GM18519 (cell line): ENCODE results near the gene HOXA5.

ENCODE experiments used
- ATAC-seq: cut with Tn5 transposase; IDR thresholded peaks from one replicate; pipeline ENCODE4 v1.9.1; 2021; ENCODE audit warnings: mild to moderate bottlenecking, moderate library complexity; ENCODE audit not compliant: unreplicated experiment, low FRiP score

Gene HOXA5

DNA sequence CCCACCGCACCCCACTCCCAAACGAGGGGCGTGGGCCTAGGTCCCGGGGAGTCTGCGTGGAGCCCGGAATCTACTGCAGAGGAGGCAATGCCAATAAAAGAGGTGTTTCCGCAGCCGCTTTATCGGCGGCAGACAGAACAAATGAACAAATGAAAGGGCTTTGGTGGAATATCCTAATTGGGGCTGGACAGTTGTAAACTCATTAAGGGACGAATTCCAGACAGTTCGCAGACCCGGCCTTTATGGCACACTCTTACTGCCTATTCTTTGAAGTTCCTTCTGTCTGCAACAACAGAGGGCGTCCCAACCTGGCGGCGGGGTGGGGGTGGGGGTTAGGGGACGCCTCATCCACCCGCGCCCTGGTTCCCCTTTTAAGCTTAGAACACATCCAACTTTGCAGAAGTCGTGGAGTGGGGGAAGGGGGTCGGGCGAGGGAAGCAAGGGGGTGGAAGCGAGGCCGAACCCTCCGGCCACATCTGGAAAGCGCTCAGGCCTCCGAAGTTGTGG, 17.8 kb upstream of the HOXA5 start:
- no peak for ATAC-seq

GRCh38 chr7:27160546-27161213, 17.2 kb upstream of the HOXA5 start:
- peak; percentile 39 for ATAC-seq

DNA sequence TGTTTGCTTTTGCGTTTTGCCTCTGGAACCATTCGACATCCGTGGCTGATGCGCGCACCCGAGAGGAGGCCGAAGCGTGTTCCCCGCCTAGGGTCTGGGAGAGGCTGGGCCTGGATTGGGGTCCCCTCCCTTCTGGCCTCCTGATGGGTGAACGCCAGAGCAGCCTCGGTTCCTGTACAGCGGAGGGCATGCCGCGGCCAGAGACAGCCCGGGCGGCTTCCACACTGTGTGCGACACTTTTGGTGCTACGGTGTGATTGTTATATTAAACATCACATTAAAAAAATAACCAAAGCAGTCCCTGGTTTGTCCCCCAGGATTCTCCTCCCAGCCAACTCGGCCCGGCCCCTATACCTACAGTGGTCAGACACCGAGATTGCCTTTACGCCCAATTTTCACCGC, 16.7 kb upstream of the HOXA5 start:
- ATAC-seq = no peak

- no peak for ATAC-seq
These were observed 16.0 kb upstream of the HOXA5 start for GRCh38 chr7:27159266-27160144.

- no peak for ATAC-seq
These were observed 15.2 kb upstream of the HOXA5 start for GRCh38 chr7:27158436-27159265.

- ATAC-seq = no peak
These were observed 14.4 kb upstream of the HOXA5 start for GRCh38 chr7:27157702-27158431.

- no peak for ATAC-seq
These were observed 13.6 kb upstream of the HOXA5 start for GRCh38 chr7:27156916-27157701.

DNA sequence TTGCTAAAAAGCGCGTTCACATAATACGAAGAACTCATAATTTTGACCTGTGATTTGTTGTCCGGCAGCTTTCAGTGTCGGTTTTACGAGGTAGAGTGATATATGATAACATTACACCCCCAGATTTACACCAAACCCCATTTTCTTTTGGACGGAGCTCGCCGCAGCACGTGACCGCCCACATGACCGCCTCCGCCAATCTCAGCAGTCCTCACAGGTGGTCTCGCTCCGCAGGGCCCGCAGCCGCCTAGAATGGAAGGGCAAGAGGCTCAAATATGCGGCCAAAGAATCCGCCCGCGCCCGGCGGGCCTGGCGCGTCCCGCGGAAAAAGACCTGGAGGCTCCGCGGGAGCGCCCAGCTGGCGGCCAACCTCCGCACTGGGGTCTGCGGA, 13.0 kb upstream of the HOXA5 start, which contains the start of gene HOXA7:
Gene HOXA7 (minus strand): TSS at position 168 of the 391 bp plus-strand sequence. CDS start 130 bp downstream, at position 38.
- no peak for ATAC-seq

DNA sequence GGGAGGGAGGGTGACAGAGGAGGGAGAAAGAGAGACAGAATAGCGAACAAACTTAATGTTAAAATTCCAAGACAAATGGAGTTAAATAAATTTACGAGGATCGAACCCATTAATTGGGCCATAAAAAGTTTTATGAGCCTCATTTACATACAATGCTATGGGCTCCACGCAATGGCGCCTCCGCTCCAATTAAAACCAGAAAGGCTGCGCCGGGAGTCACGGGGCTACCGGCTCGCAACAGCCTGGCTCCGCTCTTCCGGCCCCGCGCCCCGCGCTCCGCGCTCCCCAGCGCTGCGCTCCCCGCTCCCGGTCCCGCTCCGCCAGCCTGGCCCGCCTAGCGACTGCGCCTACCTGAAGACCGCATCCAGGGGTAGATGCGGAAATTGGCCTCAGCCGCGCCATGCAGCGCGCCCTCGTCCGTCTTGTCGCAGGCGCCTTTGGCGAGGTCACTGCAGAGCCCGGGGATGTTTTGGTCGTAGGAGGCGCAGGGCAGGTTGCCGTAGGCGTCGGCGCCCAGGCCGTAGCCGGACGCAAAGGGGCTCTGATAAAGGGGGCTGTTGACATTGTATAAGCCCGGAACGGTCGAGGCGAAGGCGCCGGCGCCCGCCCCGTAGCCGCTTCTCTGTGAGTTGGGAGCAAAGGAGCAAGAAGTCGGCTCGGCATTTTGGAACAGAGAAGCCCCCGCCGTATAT, 12.5 kb upstream of the HOXA5 start:
- no peak for ATAC-seq

DNA sequence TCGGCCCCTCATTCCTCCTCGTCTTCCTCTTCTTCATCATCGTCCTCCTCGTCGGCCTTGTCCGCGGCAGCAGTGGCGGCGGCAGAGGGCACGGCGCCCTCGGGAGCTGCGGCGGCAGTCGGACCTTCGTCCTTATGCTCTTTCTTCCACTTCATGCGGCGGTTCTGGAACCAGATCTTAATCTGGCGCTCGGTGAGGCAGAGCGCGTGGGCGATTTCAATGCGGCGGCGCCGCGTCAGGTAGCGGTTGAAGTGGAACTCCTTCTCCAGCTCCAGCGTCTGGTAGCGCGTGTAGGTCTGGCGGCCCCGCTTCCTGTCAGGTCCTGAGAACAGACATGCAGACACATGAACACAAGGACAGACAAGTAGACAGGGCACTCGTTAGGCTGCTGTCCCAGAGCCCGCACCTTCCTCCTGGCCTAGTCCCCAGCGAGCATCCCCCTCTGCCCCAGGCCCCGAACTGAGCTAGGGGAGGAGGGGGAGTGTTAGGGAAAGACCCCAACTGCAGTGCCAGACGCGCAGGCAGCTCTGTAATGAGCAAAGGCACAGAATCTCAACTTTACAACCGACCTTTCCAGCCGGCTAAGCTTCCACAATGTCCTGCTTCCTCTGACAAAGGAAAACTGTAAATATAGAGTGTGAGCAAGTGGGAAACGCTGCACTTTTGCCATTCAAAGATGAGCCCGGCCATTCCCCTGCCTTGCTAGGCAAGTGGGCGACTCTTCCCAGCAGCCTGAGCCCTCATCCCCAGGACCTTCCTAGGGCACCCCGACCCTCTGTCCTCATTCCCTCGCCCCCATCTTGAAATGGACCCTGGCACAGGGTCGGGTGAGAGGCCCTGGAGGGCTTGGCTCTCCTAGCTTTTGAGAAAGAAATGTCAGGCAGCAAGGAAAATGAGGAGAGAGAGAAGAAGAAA, 11.7 kb upstream of the HOXA5 start:
- no peak for ATAC-seq

DNA sequence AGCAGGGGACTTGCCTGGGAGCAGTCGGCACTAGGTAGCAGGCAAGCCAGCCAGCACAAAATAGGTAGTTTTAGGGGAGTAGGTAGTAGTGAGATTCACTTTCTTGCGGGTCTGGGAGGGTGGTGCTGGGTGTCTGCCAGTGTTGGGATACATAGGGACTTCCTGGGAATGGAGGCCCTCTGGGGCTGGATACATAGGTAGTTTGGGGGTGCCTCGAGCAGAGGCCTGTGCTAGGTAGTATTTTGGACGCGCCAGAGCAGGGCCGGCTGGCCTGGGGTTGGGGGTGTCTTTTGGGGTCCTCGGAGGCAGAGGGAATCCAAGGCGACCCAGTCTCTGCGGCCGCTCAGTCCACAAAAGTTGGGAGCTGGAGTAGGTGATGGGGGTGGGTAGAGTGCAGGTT, 10.9 kb upstream of the HOXA5 start:
- ATAC-seq = no peak

DNA sequence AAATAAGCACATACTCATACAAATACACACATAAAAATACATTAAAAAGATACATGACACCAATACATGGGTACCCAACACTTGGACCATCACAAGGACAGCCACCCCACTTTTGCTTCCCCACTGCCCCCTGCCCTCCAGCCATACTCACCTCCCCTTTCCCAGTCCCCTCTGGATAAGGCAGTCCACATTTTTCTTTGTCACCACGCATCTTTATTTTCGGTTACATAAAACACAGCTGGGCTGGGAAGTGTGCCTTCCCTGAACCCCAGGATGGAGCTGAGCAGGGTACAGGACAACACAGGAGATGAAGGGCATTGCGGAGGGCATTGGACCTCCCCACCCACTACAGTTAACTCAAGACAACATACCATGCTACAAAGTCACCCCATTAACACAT, 10.0 kb upstream of the HOXA5 start:
- ATAC-seq = no peak

DNA sequence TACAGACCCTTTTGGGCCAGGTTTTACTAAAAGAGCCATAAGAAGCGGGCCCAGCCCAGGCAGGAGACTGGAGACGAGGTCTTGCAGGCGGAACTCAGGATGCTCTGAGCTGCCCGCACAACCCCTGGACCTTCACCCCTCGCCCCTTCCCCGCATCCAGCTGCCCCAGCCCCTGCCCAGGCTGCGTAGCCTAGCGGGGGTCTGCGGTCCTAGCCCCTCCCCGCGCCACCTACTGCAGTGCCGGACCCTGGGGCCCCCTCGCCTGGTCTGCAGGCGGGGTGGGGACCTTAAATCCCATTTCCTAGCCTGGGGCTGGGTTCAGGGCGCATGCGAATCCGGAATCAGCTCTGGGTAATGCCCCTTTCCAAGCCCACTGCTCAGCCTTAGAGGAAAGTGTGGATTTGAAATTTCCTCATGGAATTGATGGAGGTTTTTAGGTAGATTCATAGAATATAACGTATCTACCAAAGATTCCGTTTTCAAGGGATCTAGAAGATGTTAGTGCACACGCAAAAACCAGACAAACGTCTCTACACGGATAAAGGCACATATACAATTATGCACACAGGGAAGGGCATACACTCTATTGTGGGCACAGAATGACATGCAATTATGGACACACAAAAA, 9.4 kb upstream of the HOXA5 start:
- no peak for ATAC-seq

- ATAC-seq = no peak
These were observed 8.7 kb upstream of the HOXA5 start, which contains the start of gene HOXA3 for GRCh38 chr7:27151931-27152815. HOXA3 (minus strand) TSS chr7:27152583; CDS start chr7:27110640, 41,943 bp downstream.

- ATAC-seq = no peak
These were observed 8.0 kb upstream of the HOXA5 start for GRCh38 chr7:27151341-27151930.
